Activated naive CD8-positive, alpha-beta T cell treated with anti-CD3 and anti-CD28 coated beads, Interleukin-2, amount 50 U/mL, for 16 hours (primary cell): ENCODE data around the gene CHAD.
"Not testable (repeated sequence)": the region's sequence is repeated elsewhere in the genome, so short reads cannot be mapped to it uniquely, and the experiment has no call there.

Source experiments
- DNase-seq: peaks from one replicate; pipeline ENCODE4 v3.0.0-alpha.2; 2020; ENCODE audit warnings: low read depth, low spot score

Gene CHAD

GRCh38 chr17:50493744-50494143 is 25.1 kb upstream of the CHAD start:
- no peak for DNase-seq

- DNase-seq = no peak
These were observed 23.5 kb upstream of the CHAD start for GRCh38 chr17:50492214-50492613.

GRCh38 chr17:50491505-50491904 is 22.8 kb upstream of the CHAD start:
- no peak for DNase-seq

GRCh38 chr17:50488880-50489279 is 20.2 kb upstream of the CHAD start:
- DNase-seq = no peak

- no peak for DNase-seq
These were observed 18.8 kb upstream of the CHAD start for GRCh38 chr17:50487213-50488096.

- DNase-seq = no peak
These were observed 15.9 kb upstream of the CHAD start for GRCh38 chr17:50484386-50485155.

- DNase-seq = no peak
These were observed 14.6 kb upstream of the CHAD start for GRCh38 chr17:50483266-50483665.

- peak; percentile 62 for DNase-seq
These were observed 13.8 kb upstream of the CHAD start for GRCh38 chr17:50482516-50482915.

- no peak for DNase-seq
These were observed 13.4 kb upstream of the CHAD start for GRCh38 chr17:50482110-50482509.

- DNase-seq = no peak
These were observed 13.0 kb upstream of the CHAD start for GRCh38 chr17:50481648-50482047.

- no peak for DNase-seq
These were observed 12.3 kb upstream of the CHAD start for GRCh38 chr17:50480854-50481490.

- no peak for DNase-seq
These were observed 11.6 kb upstream of the CHAD start for GRCh38 chr17:50480142-50480764.

GRCh38 chr17:50479522-50480141 is 11.0 kb upstream of the CHAD start:
- DNase-seq = peak; percentile 14

GRCh38 chr17:50478391-50479381 is 10.0 kb upstream of the CHAD start, which contains the start of gene RSAD1:
Gene RSAD1 (plus strand): TSS chr17:50478860. CDS start chr17:50478885, 25 bp downstream.
- peak; percentile 61 for DNase-seq

GRCh38 chr17:50477976-50478375 is 9.3 kb upstream of the CHAD start:
- DNase-seq = no peak

GRCh38 chr17:50476545-50477315 is 8.1 kb upstream of the CHAD start:
- no peak for DNase-seq

- not testable (repeated sequence) for DNase-seq
These were observed 7.3 kb upstream of the CHAD start for GRCh38 chr17:50475775-50476544.

GRCh38 chr17:50475362-50475761 is 6.7 kb upstream of the CHAD start:
- DNase-seq = no peak
